Psoas muscle (tissue), 8 donors: Measurements from ENCODE around the gene PRKN. TPM values are rescaled to one million over a fixed set of nuclear protein-coding genes. Genes with fewer than 3 reads are reported as not detected.

Experiments used
- ATAC-seq, 4 donors: fragments of 200-7000 bp; cut with Tn5 transposase; one replicate each; pipeline ENCODE4 v1.9.1; 2020; ENCODE audit warnings: moderate library complexity in 3 of 4, mild to moderate bottlenecking in 2 of 4
- DNase-seq, 2 donors: peaks; one replicate each; pipeline ENCODE4 v3.0.0-alpha.2; 2020
- H3K27ac ChIP-seq: fragments of 200-600 bp; one replicate; pipeline ENCODE4 v1.8.0; 2022
- H3K27me3 ChIP-seq, 3 donors: fragments of 200-600 bp in 1 of 3; one replicate each; pipeline versions ENCODE4 v1.6.1 to v1.8.0; 2013 to 2022; ENCODE audit warnings: low read length in 2 of 3, mild to moderate bottlenecking in 2 of 3, moderate library complexity in 1 of 3; ENCODE audit not compliant: insufficient read depth in 3 of 3
- H3K36me3 ChIP-seq, 2 donors: fragments of 200-600 bp in 1 of 2; one replicate each; pipeline versions ENCODE4 v1.6.1 to v1.8.0; 2013 to 2022; ENCODE audit warnings: low read depth in 1 of 2, mild to moderate bottlenecking in 1 of 2, moderate library complexity in 1 of 2; ENCODE audit not compliant: insufficient read depth in 1 of 2
- H3K4me1 ChIP-seq: fragments of 200-600 bp; one replicate; pipeline ENCODE4 v1.8.0; 2022
- H3K4me3 ChIP-seq: fragments of 200-600 bp; one replicate; pipeline ENCODE4 v1.8.0; 2022; ENCODE audit warnings: mild to moderate bottlenecking
- H3K9me3 ChIP-seq: fragments of 200-600 bp; one replicate; pipeline ENCODE4 v1.8.0; 2022
- WGBS, 3 donors: extraction: QIAGEN DNeasy Blood & Tissue Kit; methylation state at CpG; one replicate each; pipeline versions ENCODE4 v1.1.6 to v1.1.7; 2013; 5-methylcytosine and 5-hydroxymethylcytosine counted together
- intact Hi-C, 2 donors: fragments of 100-400 bp; cut with DNase I; formaldehyde crosslinking; loops; one replicate each; pipeline versions ENCODE4 v1.11.0 to v1.14.2; 2022
- polyA plus RNA-seq, 3 donors: library from polyadenylated mRNA; stranded (reverse); fragments of 200-250 nt; gene quantifications; one replicate each; pipeline ENCODE4 v1.2.3, GENCODE V29; 2013
- total RNA-seq, 4 donors: library from RNA; stranded (reverse); fragmentation: NEBNext Ultra II Directional in 2 of 4; extraction: Animal tissue kit (Norgen Biotek cat#: 25700) in 2 of 4; gene quantifications; one replicate each; pipeline versions ENCODE4 v1.2.1 to v1.2.4, GENCODE V29; 2021 to 2023
- TF ChIP-seq, protein P1 (sequence below): fragments of 200-600 bp; IDR thresholded peaks from one replicate; pipeline ENCODE4 v1.8.0; 2022; ENCODE audit warnings: antibody characterized with exemption
- donor health status: healthy with polysubstance abuse.
- donor health status: DM: no; HTN: no; CAD: no; lungs with moderate emphysema.
- donor health status: Bipolar disorder and iron deficiency.
- donor health status: healthy.
- donor health status: DM: yes; HTN: yes; CAD: no.
- donor health status: DM: no; HTN: no; CAD: no.
- donor health status: DM: no; HTN: no; CAD: no.
- donor health status: DM: yes; HTN: yes; CAD: no.

Gene PRKN
- total and polyA plus RNA-seq, 7 donors, result 1.5 to 19.5 (median 11.7) TPM

DNA sequence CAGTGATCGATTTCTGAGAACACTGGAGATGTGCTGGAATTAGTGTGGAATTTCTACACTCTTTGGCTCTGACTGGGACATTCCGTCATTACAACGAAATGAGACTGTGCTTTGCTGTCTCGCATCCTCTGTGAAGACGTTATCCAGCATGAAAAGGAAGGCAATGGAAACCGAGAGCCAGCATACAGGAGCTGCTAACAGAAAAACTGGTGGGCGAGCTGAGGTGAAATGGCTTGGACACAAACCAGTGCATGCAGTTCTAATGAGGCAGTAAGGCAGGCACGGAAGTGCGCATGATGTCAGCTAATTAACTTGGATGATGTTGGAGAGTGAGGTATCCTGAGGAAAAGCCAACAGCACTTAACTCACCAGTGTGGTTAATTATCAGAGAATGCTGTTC is 1250.9 kb downstream of the PRKN start:
- ATAC-seq, result peak; percentile 30 to 81 (median 59)
- Histone ChIP-seq H3K4me3 (peak overlapping the region; percentile 11), H3K27ac (peak overlapping the region; percentile 63), H3K27me3 (no peaks in the 10 kb centered on the region), H3K36me3 (no peaks in the 10 kb centered on the region), H3K4me1 (peaks cover 10% of the 10 kb centered on the region), H3K9me3 (no peaks in the 10 kb centered on the region)
- TF ChIP-seq, protein P1, sequence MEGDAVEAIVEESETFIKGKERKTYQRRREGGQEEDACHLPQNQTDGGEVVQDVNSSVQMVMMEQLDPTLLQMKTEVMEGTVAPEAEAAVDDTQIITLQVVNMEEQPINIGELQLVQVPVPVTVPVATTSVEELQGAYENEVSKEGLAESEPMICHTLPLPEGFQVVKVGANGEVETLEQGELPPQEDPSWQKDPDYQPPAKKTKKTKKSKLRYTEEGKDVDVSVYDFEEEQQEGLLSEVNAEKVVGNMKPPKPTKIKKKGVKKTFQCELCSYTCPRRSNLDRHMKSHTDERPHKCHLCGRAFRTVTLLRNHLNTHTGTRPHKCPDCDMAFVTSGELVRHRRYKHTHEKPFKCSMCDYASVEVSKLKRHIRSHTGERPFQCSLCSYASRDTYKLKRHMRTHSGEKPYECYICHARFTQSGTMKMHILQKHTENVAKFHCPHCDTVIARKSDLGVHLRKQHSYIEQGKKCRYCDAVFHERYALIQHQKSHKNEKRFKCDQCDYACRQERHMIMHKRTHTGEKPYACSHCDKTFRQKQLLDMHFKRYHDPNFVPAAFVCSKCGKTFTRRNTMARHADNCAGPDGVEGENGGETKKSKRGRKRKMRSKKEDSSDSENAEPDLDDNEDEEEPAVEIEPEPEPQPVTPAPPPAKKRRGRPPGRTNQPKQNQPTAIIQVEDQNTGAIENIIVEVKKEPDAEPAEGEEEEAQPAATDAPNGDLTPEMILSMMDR, result no peak
- intact Hi-C loops, result no loop called here
- 25 to 42% (median 26%) methylated on average over 9 of the region's 9 CpGs for WGBS, 3 donors
- DNase-seq, result peak in 1 of 2 donors; percentile 28

GRCh38 chr6:161465403-161465802 is 1262.2 kb downstream of the PRKN start:
- intact Hi-C loops, result no loop called here
- Histone ChIP-seq H3K9me3 (no peaks in the 10 kb centered on the region), H3K4me3 (no peak overlapping the region), H3K4me1 (no peaks in the 10 kb centered on the region), H3K27ac (no peak overlapping the region), H3K36me3 (no peaks in the 10 kb centered on the region), H3K27me3 (no peaks in the 10 kb centered on the region)
- TF ChIP-seq, protein P1, result no peak
- DNase-seq, result no peak
- ATAC-seq, result no peak
- WGBS, 3 donors, result 89 to 92% (median 91%) methylated on average over 2 of the region's 2 CpGs

- DNase-seq (no peak), ATAC-seq (no peak)
- no peaks in the 10 kb centered on the region for H3K27me3 ChIP-seq
- no peak overlapping the region for H3K27ac ChIP-seq
- H3K4me1 ChIP-seq, result no peaks in the 10 kb centered on the region
- 42 to 58% (median 58%) methylated on average over 2 of the region's 2 CpGs for WGBS, 3 donors
- no peaks in the 10 kb centered on the region for H3K36me3 ChIP-seq
- TF ChIP-seq, protein P1, result no peak
- intact Hi-C loops, result no loop called here
- no peak overlapping the region for H3K4me3 ChIP-seq
- no peaks in the 10 kb centered on the region for H3K9me3 ChIP-seq
Measured at GRCh38 chr6:161463071-161463470, 1264.5 kb downstream of the PRKN start.

GRCh38 chr6:161462148-161462547 is 1265.4 kb downstream of the PRKN start:
- 91 to 92% (median 92%) methylated on average over 2 of the region's 2 CpGs for WGBS, 3 donors
- H3K27ac ChIP-seq, result no peak overlapping the region
- TF ChIP-seq, protein P1, result no peak
- no peak for ATAC-seq
- H3K36me3 ChIP-seq, result no peaks in the 10 kb centered on the region
- H3K9me3 ChIP-seq, result no peaks in the 10 kb centered on the region
- no peaks in the 10 kb centered on the region for H3K4me1 ChIP-seq
- intact Hi-C loops, result no loop called here
- DNase-seq, result no peak
- H3K27me3 ChIP-seq, result no peaks in the 10 kb centered on the region
- H3K4me3 ChIP-seq, result no peak overlapping the region

DNA sequence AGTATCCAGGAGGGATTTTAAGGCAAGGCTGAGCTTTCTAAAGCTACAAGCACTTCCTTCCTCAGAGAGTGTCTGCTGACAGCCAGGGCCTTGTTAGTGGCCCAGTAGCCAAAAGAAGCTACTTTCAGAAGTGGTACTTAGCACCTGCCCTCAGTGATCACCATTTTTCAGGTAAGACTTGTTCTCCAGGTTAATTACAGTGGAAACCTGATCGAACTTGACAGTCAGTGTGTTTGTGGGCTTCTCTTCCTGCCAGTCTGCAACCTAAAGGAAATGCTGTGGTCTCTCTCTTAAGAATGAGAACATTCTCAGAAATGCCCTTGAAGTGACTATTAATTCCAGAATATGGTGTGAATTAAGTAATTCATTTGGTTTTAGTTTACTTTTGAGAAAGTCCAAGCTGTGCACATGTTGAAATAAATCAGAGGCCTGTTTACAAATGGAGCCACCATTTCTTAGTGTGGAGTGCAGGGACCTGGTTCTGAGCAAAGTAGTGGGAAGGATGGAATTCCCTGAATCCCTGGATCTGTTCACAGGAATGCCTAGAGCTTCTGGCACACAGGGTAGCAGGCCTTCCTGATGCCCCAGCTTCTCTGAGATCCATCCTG is 1268.5 kb downstream of the PRKN start:
- Histone ChIP-seq H3K36me3 (no peaks in the 10 kb centered on the region), H3K27ac (no peak overlapping the region), H3K4me3 (no peak overlapping the region), H3K9me3 (no peaks in the 10 kb centered on the region), H3K27me3 (no peaks in the 10 kb centered on the region), H3K4me1 (no peaks in the 10 kb centered on the region)
- no peak for ATAC-seq
- WGBS, 3 donors, result 50 to 77% (median 74%) methylated on average over 1 of the region's 1 CpG
- TF ChIP-seq, protein P1, result no peak
- no peak for DNase-seq
- intact Hi-C loops, result no loop called here
